ENCODE data around the gene NSMF. TPM values are rescaled to one million over a fixed set of nuclear protein-coding genes. Genes with fewer than 3 reads are reported as not detected.

NSMF gene
- total and polyA plus RNA-seq, 2 of the 4 experiments (the other 2 are of a cell fraction) = 7.7 to 40.9 TPM

- Histone ChIP-seq H3K4me3 (ENCODE audit: insufficient read depth, low read depth, low read length) (no peak overlapping the region), H4K8ac (ENCODE audit: low read depth in 2 of 2, low read length in 2 of 2) (no peak overlapping the region), H2BK20ac (ENCODE audit: low read depth, low read length) (no peak overlapping the region), H2AK5ac (ENCODE audit: low read depth, low read length) (no peak overlapping the region), H2AFZ (replicated peaks; ENCODE audit: low read length, poor library complexity) (no peak overlapping the region), H4K91ac (ENCODE audit: insufficient read depth, low read depth, low read length) (no peak overlapping the region), H3K14ac (replicated peaks; ENCODE audit: low read depth, low read length) (no peak overlapping the region), H3K4ac (ENCODE audit: low read depth, low read length) (no peak overlapping the region), H3K9me3 (ENCODE audit: control insufficient read depth, insufficient read depth, low read length) (no peaks in the 10 kb centered on the region), H3K4me2 (ENCODE audit: low read depth, low read length) (no peak overlapping the region), H3K9ac (ENCODE audit: low read depth, low read length) (no peak overlapping the region), H3K56ac (ENCODE audit: extremely low read depth, insufficient read depth, low read length) (no peak overlapping the region), H3K4me1 (ENCODE audit: control insufficient read depth, insufficient read depth, low read length) (peaks cover 15% of the 10 kb centered on the region), H3K9me1 (ENCODE audit: insufficient read depth, low read length) (no peaks in the 10 kb centered on the region), H2AK9ac (replicated peaks; ENCODE audit: low read depth, low read length, poor library complexity) (no peak overlapping the region), H4K5ac (ENCODE audit: low read depth, low read length) (no peak overlapping the region), H3K23ac (ENCODE audit: low read depth, low read length) (no peak overlapping the region), H2BK120ac (ENCODE audit: low read depth, low read length) (no peak overlapping the region), H3K36me3 (ENCODE audit: control insufficient read depth, insufficient read depth, low read length) (peaks cover 48% of the 10 kb centered on the region), H4K20me1 (ENCODE audit: insufficient read depth, low read length) (peaks cover 25% of the 10 kb centered on the region), H3K27ac (ENCODE audit: insufficient read depth, low read length) (no peak overlapping the region), H3K79me1 (ENCODE audit: low read depth in 1 of 2, low read length in 2 of 2) (peaks cover 3 to 29% of the 10 kb centered on the region in 2 experiments; a peak in 2 of 4 replicates), H2BK15ac (ENCODE audit: low read depth, low read length) (no peak overlapping the region), H2BK5ac (ENCODE audit: low read depth, low read length, poor library complexity, severe bottlenecking) (no peak overlapping the region), H3K27me3 (ENCODE audit: control insufficient read depth, insufficient read depth, low read length) (no peaks in the 10 kb centered on the region), H3K18ac (ENCODE audit: low read depth, low read length) (no peak overlapping the region)
- CTCF ChIA-PET = no interaction called here
- DNase-seq (no peak), ATAC-seq (ENCODE audit: low read depth) (no peak)
- BruUV-seq (replicated peaks) = no TSS peak
- in situ Hi-C loops (cut with MboI; ENCODE audit: low sequenced_read_pairs) (no loop called here), dilution Hi-C loops (cut with HindIII; ENCODE audit: low sequenced_read_pairs, unreplicated experiment) (no loop called here), intact Hi-C loops (cut with micrococcal nuclease) (no loop called here)
- POLR2A ChIA-PET (ENCODE audit: unreplicated experiment) = no interaction called here
- WGBS, 2 experiments (ENCODE audit: extremely low coverage in 2 of 2, insufficient read length in 1 of 2) = 97% methylated on average over 6 of the region's 17 CpGs; no CpG with 5 or more reads in 1 of the 2 experiments
- TF ChIP-seq USF2 (IDR thresholded peaks at IDR 0.05; ENCODE audit: low read depth, low read length) = no peak
- TF ChIP-seq CHD1 (IDR thresholded peaks at IDR 0.05; ENCODE audit: low read depth, low read length) = no peak
- TF ChIP-seq, protein P1, sequence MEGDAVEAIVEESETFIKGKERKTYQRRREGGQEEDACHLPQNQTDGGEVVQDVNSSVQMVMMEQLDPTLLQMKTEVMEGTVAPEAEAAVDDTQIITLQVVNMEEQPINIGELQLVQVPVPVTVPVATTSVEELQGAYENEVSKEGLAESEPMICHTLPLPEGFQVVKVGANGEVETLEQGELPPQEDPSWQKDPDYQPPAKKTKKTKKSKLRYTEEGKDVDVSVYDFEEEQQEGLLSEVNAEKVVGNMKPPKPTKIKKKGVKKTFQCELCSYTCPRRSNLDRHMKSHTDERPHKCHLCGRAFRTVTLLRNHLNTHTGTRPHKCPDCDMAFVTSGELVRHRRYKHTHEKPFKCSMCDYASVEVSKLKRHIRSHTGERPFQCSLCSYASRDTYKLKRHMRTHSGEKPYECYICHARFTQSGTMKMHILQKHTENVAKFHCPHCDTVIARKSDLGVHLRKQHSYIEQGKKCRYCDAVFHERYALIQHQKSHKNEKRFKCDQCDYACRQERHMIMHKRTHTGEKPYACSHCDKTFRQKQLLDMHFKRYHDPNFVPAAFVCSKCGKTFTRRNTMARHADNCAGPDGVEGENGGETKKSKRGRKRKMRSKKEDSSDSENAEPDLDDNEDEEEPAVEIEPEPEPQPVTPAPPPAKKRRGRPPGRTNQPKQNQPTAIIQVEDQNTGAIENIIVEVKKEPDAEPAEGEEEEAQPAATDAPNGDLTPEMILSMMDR (conservative IDR thresholded peaks at IDR 0.05; ENCODE audit: low read depth, low read length) = no peak
- no peak for TF ChIP-seq FOS (IDR thresholded peaks at IDR 0.05; ENCODE audit: low read depth, low read length)
- TF ChIP-seq RCOR1 (IDR thresholded peaks at IDR 0.05; ENCODE audit: insufficient replicate concordance, low read length) = no peak
- TF ChIP-seq RAD21 (IDR thresholded peaks at IDR 0.05; ENCODE audit: low read length) = no peak
Observed at GRCh38 chr9:137452006-137452760, 7.0 kb downstream of the NSMF start.

Measured in IMR-90 (cell line).